Stimulated activated CD4-positive, alpha-beta T cell treated with anti-CD3 and anti-CD28 coated beads, Interleukin-1b, Interleukin-23, amount 100 ng/mL, for 24 hours (primary cell): Measurements from ENCODE around the gene SPATA16.
"Not testable (repeated sequence)": the region's sequence is repeated elsewhere in the genome, so short reads cannot be mapped to it uniquely, and the experiment has no call there.

Experiments
- DNase-seq, 4 experiments: peaks; one replicate each; pipeline ENCODE4 v3.0.0-alpha.2; 2020; ENCODE audit warnings: low read depth in 4 of 4, low spot score in 1 of 4

Gene SPATA16

DNA sequence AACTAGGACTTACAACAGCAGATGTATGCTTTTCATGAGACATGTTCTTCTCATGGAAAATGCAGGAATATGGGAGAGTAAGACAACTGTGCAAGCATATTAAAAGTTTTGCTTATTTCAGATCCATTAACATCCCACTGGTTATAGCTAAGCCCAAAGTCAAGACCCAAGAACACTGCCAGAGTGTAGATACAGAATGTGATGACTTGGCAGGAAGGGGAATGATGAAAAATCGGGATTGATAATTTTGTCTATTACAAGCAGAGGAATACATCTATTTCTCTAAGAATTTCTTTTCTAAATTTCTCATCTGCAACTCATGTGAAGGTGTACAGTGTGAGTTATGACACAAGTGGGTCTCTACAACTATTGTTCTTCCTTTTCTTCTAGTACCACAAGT is 76.4 kb downstream of the SPATA16 start:
- no peak for DNase-seq

DNA sequence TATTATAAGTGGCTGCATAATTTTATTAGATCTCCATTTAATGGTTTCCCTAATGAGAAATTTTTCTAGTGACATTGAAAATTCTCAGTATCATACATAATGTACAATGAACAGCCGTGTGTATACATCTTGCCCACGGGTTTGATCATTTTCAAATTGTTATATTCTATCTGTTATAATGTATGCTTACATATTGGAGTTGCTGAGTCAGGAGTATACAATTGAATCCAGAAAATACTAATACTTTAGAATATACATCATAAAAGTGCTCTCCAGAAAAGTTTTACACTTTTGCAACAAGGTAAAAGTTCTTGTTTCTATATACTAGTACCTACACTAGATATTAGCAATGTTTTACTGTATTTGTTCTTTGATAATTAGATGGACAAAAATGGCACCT is 82.8 kb downstream of the SPATA16 start:
- no peak for DNase-seq

GRCh38 chr3:173055228-173055933 is 85.7 kb downstream of the SPATA16 start:
- DNase-seq, result no peak

GRCh38 chr3:173049360-173049759 is 91.7 kb downstream of the SPATA16 start:
- no peak for DNase-seq

DNA sequence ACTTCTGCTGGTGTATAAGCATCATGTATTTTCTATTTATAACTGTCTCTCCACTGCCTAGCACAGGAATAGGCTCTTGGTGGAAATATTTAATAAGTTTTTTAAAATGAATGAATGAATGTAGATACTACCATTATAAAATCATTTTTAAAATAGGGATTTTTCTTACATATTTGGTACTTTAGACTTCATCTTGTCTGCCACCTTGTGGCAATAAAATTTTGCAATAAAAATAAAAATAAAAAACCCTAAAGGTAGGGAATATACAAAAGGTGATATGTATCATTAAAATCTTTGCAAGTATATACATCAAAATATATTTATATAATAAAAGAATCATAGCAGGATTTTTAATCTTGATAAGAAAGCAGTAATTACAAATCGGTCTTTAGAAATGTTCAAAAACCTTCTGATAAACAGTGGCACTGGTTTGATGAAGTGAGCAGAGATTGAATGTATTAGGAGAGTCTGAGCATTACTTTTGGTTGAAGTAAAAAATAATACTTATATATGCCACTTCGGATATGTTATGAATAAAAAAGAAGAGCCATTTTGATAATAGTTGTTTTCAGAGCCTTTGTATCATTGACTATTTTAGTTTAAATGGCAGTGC is 95.2 kb downstream of the SPATA16 start:
- DNase-seq, result no peak

- DNase-seq, result no peak
Observed at GRCh38 chr3:173044998-173045397, 96.0 kb downstream of the SPATA16 start.

DNA sequence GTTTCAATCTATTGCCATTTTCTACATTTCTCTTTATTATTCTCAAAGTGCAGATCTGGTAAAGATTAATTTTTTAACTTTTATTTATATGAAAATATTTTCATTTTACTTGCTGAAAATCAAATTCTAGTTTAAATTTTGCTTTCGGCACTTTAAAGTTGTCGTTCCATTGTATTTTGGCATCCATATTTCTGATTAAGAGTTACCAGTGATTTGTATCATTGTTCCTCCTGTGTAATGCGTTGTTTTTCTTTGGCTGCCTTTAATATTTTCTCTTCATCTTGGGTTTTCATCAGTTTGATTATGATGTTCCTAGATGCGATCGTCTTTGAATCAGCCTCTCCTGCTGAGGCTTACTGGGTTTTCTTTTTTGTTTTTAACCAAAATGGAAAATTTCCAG is 97.3 kb downstream of the SPATA16 start:
- DNase-seq, result no peak

- no peak for DNase-seq
Observed at GRCh38 chr3:173038484-173038871, 102.6 kb downstream of the SPATA16 start.

GRCh38 chr3:173037840-173038483 is 103.1 kb downstream of the SPATA16 start:
- no peak for DNase-seq

DNA sequence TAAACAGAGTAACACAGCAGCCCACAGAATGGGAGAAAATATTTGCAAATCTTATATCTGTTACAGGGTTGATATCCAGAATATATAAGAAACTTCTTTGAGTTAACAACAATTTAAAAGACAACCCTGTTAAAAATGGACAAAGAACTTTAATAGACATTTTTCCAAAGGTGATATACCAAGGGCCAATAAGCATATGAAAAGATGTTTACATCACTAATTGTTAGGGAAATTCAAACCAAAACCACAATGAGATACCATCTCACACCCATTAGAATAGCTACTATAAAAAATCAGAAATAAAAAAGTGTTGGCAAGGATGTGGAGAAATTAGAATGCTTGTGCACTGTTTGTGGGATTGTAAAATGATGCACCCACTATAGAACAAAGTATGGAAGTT is 110.8 kb downstream of the SPATA16 start:
- no peak for DNase-seq

GRCh38 chr3:173028351-173028750 is 112.7 kb downstream of the SPATA16 start:
- DNase-seq, result no peak

GRCh38 chr3:173027429-173027828 is 113.6 kb downstream of the SPATA16 start:
- no peak for DNase-seq

- DNase-seq, result no peak
Observed at GRCh38 chr3:173025941-173026340, 115.1 kb downstream of the SPATA16 start.

GRCh38 chr3:173021547-173022185 is 119.4 kb downstream of the SPATA16 start:
- DNase-seq, result no peak

DNA sequence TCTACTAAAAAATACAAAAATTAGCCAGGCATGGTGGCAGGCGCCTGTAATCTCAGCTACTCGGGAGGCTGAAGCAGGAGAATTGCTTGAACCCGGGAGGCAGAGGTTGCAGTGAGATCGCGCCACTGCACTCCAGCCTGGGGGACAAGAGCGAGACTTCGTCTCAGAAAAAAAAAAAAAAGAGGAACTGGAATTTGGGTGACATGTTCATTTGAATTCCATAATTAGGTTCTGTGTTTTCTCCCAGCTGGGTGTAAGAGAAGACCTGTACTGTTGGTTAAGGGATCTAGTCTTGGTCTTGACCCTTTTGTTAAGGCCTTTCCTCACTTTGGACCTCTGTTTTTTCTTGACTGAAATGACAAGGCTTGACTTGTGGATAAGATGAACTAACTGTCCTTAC is 120.9 kb downstream of the SPATA16 start:
- not testable (repeated sequence) for DNase-seq

DNA sequence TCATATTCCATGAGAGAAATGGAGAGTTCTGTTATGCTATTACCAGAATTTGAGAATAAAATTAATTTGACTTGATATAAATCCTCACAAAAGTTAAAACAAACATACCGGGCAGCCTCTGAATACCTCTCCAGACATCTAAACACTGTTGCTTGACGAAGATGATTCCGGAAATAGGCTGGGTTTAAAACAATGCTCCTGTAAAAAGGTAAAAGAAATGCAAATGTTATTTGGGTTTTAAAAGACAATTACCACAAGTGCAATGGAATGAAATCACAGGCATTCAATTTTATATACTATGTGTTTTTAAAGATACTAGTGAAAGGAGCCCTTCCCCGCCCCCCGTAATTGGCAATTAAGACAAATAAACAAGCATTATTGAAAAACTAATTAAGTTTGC is 121.7 kb downstream of the SPATA16 start:
- no peak for DNase-seq

GRCh38 chr3:173018758-173019157 is 122.3 kb downstream of the SPATA16 start:
- DNase-seq, result no peak

DNA sequence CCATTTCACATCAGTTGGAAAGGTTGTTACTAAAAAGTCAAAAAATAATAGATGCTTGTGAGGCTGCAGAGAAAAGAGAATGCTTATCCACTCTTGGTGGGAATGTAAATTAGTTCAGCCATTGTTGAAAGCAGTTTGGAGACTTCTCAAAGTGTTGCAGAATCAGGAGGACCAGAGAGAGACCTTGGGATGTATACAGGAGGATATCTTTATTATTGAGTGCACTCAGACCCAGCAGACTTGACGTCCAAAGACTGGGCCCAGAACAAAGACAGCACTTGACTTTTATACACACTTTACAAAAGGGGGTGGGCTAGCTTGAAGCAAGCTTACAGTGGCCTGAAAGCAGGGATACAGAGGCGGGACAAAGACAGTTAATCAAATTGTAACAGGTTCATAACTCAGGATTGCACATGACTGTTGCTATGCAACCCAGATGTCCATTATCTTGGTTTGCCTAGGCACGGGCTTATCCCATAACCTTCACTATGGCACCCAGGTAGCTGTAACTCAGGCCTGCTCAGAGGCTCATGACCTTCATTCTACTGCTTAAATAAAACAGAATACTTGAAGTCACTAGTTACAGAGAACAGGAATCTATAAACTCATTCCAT is 127.7 kb downstream of the SPATA16 start:
- no peak for DNase-seq

GRCh38 chr3:173009410-173009809 is 131.6 kb downstream of the SPATA16 start:
- no peak for DNase-seq

GRCh38 chr3:173008978-173009377 is 132.1 kb downstream of the SPATA16 start:
- no peak for DNase-seq

GRCh38 chr3:173007079-173007723 is 133.8 kb downstream of the SPATA16 start:
- DNase-seq, result no peak
